Small intestine (tissue), 7 donors: ENCODE data around the gene TARS1. TPM values are rescaled to one million over a fixed set of nuclear protein-coding genes. Genes with fewer than 3 reads are reported as not detected.
A peak's percentile ranks its signal among the peaks of the same experiment; 100 is the strongest.

Experiments
- DNase-seq, 2 donors: peaks; one replicate each; pipeline versions ENCODE4 v3.0.0 to v3.0.0-alpha.2; 2013
- FAIRE-seq: peaks from 2 replicates; lab custom pipeline; 2012; peaks lifted over from hg19 to GRCh38; lab: Jason Lieb, UNC
- H3K27ac ChIP-seq, 3 donors: one replicate each; pipeline ENCODE4 v1.5.1; 2013; ENCODE audit warnings: low read length in 2 of 3, mild to moderate bottlenecking in 2 of 3, control low read depth in 1 of 3, inconsistent platforms in 1 of 3, low read depth in 1 of 3, moderate library complexity in 1 of 3
- H3K27me3 ChIP-seq, 3 donors: one replicate each; pipeline ENCODE4 v1.6.1; 2013; ENCODE audit warnings: low read length in 3 of 3, inconsistent platforms in 1 of 3; ENCODE audit not compliant: control insufficient read depth in 3 of 3, insufficient read depth in 3 of 3
- H3K36me3 ChIP-seq, 3 donors: one replicate each; pipeline ENCODE4 v1.6.1; 2013; ENCODE audit warnings: low read length in 3 of 3, inconsistent platforms in 1 of 3, low read depth in 1 of 3, mild to moderate bottlenecking in 1 of 3, moderate library complexity in 1 of 3; ENCODE audit not compliant: control insufficient read depth in 3 of 3, insufficient read depth in 2 of 3
- H3K4me1 ChIP-seq, 3 donors: one replicate each; pipeline ENCODE4 v1.6.1; 2013; ENCODE audit warnings: low read length in 2 of 3, inconsistent platforms in 1 of 3, low read depth in 1 of 3, mild to moderate bottlenecking in 1 of 3, moderate library complexity in 1 of 3; ENCODE audit not compliant: control insufficient read depth in 3 of 3, insufficient read depth in 2 of 3
- H3K4me3 ChIP-seq, 3 donors: one replicate each; pipeline ENCODE4 v1.5.1; 2013; ENCODE audit warnings: low read length in 3 of 3, control low read depth in 1 of 3, inconsistent platforms in 1 of 3, low read depth in 1 of 3, mild to moderate bottlenecking in 1 of 3, moderate library complexity in 1 of 3
- H3K9me3 ChIP-seq, 2 donors: one replicate each; pipeline ENCODE4 v1.6.1; 2013; ENCODE audit warnings: low read depth in 1 of 2, low read length in 1 of 2; ENCODE audit not compliant: control insufficient read depth in 2 of 2, insufficient read depth in 1 of 2
- WGBS, 3 donors: extraction: QIAGEN DNeasy Blood & Tissue Kit; methylation state at CpG; one replicate each; pipeline ENCODE4 v1.1.7; 2013; 5-methylcytosine and 5-hydroxymethylcytosine counted together
- polyA plus RNA-seq, 4 donors: library from polyadenylated mRNA; stranded (reverse) in 3 of 4; unstranded in 1 of 4; fragments of 200-250 nt in 3 of 4; fragments of 120-200 nt in 1 of 4; gene quantifications; one replicate each; pipeline versions ENCODE4 v1.2.1 to v1.2.3, GENCODE V29; 2013
- donor health status: healthy with polysubstance abuse.
- donor health status: control.
- donor health status: control.
- donor health status: Bipolar disorder and iron deficiency.
- donor health status: healthy.

Gene TARS1
- polyA plus RNA-seq, 4 donors: 63.8 to 133 (median 90.5) TPM

DNA sequence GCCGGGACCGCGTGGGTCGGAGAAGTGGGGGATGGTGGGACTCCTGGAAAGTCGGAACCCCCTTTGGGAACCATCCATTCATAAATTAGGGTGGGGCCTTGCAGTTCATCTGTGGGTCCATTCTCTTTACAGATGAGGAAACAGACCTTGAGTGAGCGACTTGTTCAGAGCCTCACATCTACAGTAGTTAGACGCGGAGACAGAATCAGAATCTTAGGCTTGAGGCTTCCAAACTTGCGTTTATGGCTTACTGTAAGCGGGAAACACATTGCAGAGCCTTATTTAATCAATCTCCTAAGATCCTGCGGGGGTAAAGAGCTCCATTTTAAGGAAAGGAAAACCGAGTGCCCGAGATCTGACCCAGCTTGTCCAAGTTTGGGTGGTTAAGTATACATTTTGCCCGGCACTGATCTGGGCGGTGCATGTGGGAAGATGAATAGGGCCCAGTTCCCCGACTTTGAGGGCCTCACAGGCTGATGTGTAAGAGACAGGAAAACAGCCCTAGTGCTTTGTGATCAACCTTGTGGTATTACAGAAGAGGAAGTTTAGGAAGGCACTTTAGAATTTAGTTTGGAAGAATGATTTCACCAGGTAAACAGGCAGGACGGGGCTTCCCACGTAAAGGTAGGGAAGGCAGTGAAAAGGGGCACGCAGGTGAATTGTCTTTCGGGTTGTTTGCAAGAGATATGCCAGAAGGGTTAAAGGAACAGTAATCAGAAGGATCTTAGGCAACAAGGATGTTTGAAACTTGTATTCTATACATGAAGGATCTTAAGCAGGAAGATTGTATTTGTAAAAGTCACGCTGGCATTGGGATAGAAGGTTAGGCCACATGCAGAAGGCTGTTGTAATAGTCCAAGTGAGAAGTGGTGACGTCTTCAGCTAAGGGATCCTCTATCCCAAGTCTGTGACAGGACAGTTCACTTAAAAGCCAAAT is 744 bp downstream of the TARS1 start:
- Histone ChIP-seq H3K36me3 (peaks cover 0 to 12% (median 2%) of the 10 kb centered on the region in 3 donors), H3K9me3 (no peaks in the 10 kb centered on the region), H3K27ac (peak overlapping the region; percentile 89 to 97 (median 95)), H3K27me3 (no peaks in the 10 kb centered on the region), H3K4me1 (peaks cover 0 to 14% (median 5%) of the 10 kb centered on the region in 3 donors), H3K4me3 (peak overlapping the region; percentile 63 to 99 (median 79))
- WGBS, 3 donors: 1 to 2% (median 1%) methylated on average over 22 of the region's 22 CpGs
- FAIRE-seq (no peak), DNase-seq (peak; percentile 56 to 57)

DNA sequence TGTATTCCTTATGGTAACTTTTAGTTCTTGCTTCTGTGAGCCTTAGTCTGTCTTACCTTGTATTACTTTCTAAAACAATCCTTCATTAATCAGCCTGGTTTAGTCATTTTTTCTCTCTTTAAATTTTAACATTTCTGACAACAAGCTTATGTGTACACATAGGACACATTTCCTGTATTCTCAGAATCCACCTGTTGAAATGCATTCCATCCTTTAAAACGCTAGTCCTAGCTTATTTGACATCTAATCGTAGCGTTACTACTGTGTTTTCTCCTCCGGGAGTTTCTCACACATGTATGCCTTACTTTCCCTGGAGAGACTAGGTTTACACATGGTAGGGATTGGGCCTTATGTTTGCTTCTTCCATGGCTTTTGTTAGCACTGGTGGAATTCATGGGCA is 3.8 kb downstream of the TARS1 start:
- Histone ChIP-seq H3K36me3 (peaks cover 0 to 16% (median 2%) of the 10 kb centered on the region in 3 donors), H3K27me3 (no peaks in the 10 kb centered on the region), H3K9me3 (no peaks in the 10 kb centered on the region), H3K4me1 (peaks cover 0 to 8% (median 5%) of the 10 kb centered on the region in 3 donors), H3K4me3 (no peak overlapping the region), H3K27ac (no peak overlapping the region)
- WGBS, 3 donors: 85 to 86% (median 86%) methylated on average over 4 of the region's 4 CpGs
- FAIRE-seq (no peak), DNase-seq (no peak)

GRCh38 chr5:33445798-33446197 is 5.0 kb downstream of the TARS1 start:
- no peaks in the 10 kb centered on the region for H3K9me3 ChIP-seq
- FAIRE-seq: no peak
- H3K36me3 ChIP-seq: peaks cover 2 to 19% (median 4%) of the 10 kb centered on the region in 3 donors
- no peaks in the 10 kb centered on the region for H3K27me3 ChIP-seq
- no peak for DNase-seq
- peaks cover 0 to 7% (median 5%) of the 10 kb centered on the region in 3 donors for H3K4me1 ChIP-seq
- no peak overlapping the region for H3K27ac ChIP-seq
- no peak overlapping the region for H3K4me3 ChIP-seq

DNA sequence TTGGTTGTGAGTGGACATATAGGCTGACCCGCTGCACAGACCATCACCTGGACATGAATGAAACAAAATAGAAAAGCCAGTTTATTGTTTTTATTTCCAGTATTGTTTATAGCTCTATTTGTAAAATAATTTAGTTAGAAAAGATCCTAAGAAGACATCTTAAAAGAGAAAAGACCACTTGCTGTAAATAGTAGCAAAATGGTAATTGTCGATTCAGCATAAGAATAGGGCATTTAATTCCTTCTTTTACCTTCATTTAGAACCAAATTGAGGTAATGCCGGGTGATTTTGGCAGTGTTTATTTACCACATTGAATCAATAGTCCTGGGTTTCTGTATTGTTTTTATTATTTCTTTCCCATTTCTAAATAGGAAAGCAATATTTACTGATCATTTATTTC is 7.4 kb downstream of the TARS1 start:
- DNase-seq: no peak
- 87 to 93% (median 92%) methylated on average over 3 of the region's 3 CpGs for WGBS, 3 donors
- H3K27me3 ChIP-seq: no peaks in the 10 kb centered on the region
- H3K27ac ChIP-seq: no peak overlapping the region
- H3K9me3 ChIP-seq: no peaks in the 10 kb centered on the region
- peaks cover 0 to under 1% (median 0%) of the 10 kb centered on the region in 3 donors for H3K4me1 ChIP-seq
- no peak for FAIRE-seq
- peaks cover 3 to 22% (median 6%) of the 10 kb centered on the region in 3 donors for H3K36me3 ChIP-seq
- no peak overlapping the region for H3K4me3 ChIP-seq

GRCh38 chr5:33457126-33457525 is 16.4 kb downstream of the TARS1 start:
- no peak for DNase-seq
- Histone ChIP-seq H3K4me3 (no peak overlapping the region), H3K9me3 (no peaks in the 10 kb centered on the region), H3K4me1 (no peaks in the 10 kb centered on the region), H3K27ac (no peak overlapping the region), H3K36me3 (peaks cover 21 to 37% (median 23%) of the 10 kb centered on the region in 3 donors), H3K27me3 (no peaks in the 10 kb centered on the region)
- WGBS, 3 donors: 57 to 60% (median 57%) methylated on average over 2 of the region's 2 CpGs
- no peak for FAIRE-seq

DNA sequence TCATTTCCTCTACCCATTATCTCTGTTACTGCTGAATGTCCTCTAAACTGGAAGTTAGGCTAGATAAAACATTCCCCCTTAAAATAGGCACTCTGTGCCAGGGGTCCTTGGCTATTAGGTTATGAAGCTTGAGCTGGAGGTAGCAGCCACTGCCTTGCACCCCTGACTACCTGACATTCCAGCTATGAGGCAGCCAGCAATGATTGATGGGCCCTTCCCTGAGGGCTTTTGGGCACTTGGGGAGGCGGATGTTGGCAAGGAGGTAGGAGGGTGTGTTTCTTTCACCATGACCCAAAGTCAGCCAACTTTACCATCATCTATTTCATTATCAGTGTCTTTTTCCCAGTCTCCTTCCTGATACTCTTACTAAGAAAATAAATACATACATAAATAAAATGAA is 17.1 kb downstream of the TARS1 start:
- no peaks in the 10 kb centered on the region for H3K4me1 ChIP-seq
- 93 to 100% (median 95%) methylated on average over 1 of the region's 1 CpG for WGBS, 3 donors
- no peak overlapping the region for H3K4me3 ChIP-seq
- DNase-seq: no peak
- no peaks in the 10 kb centered on the region for H3K9me3 ChIP-seq
- H3K27me3 ChIP-seq: no peaks in the 10 kb centered on the region
- H3K36me3 ChIP-seq: peaks cover 21 to 40% (median 26%) of the 10 kb centered on the region in 3 donors
- FAIRE-seq: no peak
- H3K27ac ChIP-seq: no peak overlapping the region

DNA sequence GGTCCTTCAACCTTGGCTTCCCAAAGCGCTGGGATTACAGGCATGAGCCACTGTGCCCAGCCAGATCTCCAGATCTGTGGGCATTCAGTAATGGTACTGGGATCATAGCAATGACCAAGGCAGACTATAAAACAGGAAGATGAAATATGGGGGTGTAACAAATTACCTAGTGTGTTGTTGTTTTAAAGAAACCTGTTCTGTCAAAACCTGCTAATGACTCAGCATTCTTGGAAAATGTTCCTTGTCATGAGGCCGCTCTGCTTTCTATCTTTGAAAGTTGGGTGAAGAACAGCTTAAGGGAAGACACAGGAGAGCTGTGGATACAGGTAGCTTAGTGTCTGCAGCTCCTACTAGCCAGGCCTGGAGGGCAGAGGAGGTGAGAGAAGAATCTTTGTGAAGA is 19.4 kb downstream of the TARS1 start:
- no peak for FAIRE-seq
- Histone ChIP-seq H3K27ac (no peak overlapping the region), H3K4me1 (no peaks in the 10 kb centered on the region), H3K4me3 (no peak overlapping the region), H3K27me3 (no peaks in the 10 kb centered on the region), H3K9me3 (no peaks in the 10 kb centered on the region), H3K36me3 (peaks cover 19 to 43% (median 28%) of the 10 kb centered on the region in 3 donors)
- 97 to 98% (median 97%) methylated on average over 2 of the region's 2 CpGs for WGBS, 3 donors
- no peak for DNase-seq

GRCh38 chr5:33462456-33462855 is 21.7 kb downstream of the TARS1 start:
- Histone ChIP-seq H3K4me3 (no peak overlapping the region), H3K9me3 (no peaks in the 10 kb centered on the region), H3K27me3 (no peaks in the 10 kb centered on the region), H3K27ac (no peak overlapping the region), H3K36me3 (peaks cover 17 to 38% (median 27%) of the 10 kb centered on the region in 3 donors), H3K4me1 (no peaks in the 10 kb centered on the region)
- DNase-seq (no peak), FAIRE-seq (no peak)
- 76 to 82% (median 82%) methylated on average over 3 of the region's 3 CpGs for WGBS, 3 donors
